K562 (cell line): ENCODE data around the gene MMP17. TPM values are rescaled to one million over a fixed set of nuclear protein-coding genes. Genes with fewer than 3 reads are reported as not detected.
A peak's percentile ranks its signal among the peaks of the same experiment; 100 is the strongest.

ENCODE experiments used
- BMI1 ChIP-seq: fragments of 150-350 bp; IDR thresholded peaks from 2 replicates; pipeline ENCODE4 v1.6.1; 2014; ENCODE audit warnings: low read length
- FOXM1 ChIP-seq, 2 experiments: fragments of 450-650 bp in 1 of 2; sonication (generic) in 1 of 2; formaldehyde crosslinking in 1 of 2; IDR thresholded peaks; 2 replicates each; pipeline versions ENCODE4 v1.6.1 to v1.9.0; 2017 to 2022; ENCODE audit warnings: low read depth in 2 of 2, mild to moderate bottlenecking in 2 of 2, missing genetic modification reagents in 1 of 2, moderate library complexity in 1 of 2
- GATAD2A ChIP-seq: fragments of 450-650 bp; IDR thresholded peaks from 2 replicates; pipeline ENCODE4 v1.6.1; 2017
- HDAC6 ChIP-seq: IDR thresholded peaks from 2 replicates; pipeline ENCODE4 v1.6.1; 2012; ENCODE audit warnings: low read depth, mild to moderate bottlenecking, control low read depth, inconsistent platforms, low read length, moderate library complexity
- JUND ChIP-seq, 2 experiments: IDR thresholded peaks; 2 replicates in 1 of 2; 3 replicates in 1 of 2; pipeline ENCODE4 v1.6.1; 2011; ENCODE audit warnings: borderline replicate concordance in 2 of 2, low read depth in 2 of 2, low read length in 2 of 2, improper control_type of control experiment in 1 of 2, missing biosample characterization in 1 of 2, missing genetic modification characterization in 1 of 2, missing genetic modification reagents in 1 of 2
- KLF6 ChIP-seq: fragments of 250-450 bp; sonication (Bioruptor Pico); IDR thresholded peaks from 2 replicates; pipeline ENCODE4 v1.4.0; 2020; ENCODE audit warnings: mild to moderate bottlenecking, moderate library complexity, borderline replicate concordance
- NR2F6 ChIP-seq: fragments of 450-650 bp; formaldehyde crosslinking; IDR thresholded peaks from 2 replicates; pipeline ENCODE4 v1.4.0; 2020; ENCODE audit warnings: mild to moderate bottlenecking
- PRPF4 ChIP-seq: fragments of 200-400 bp; formaldehyde crosslinking; IDR thresholded peaks from one replicate; pipeline ENCODE4 v1.6.1; 2017; ENCODE audit warnings: low read length, low read depth, mild to moderate bottlenecking; ENCODE audit not compliant: insufficient read depth, poor library complexity, severe bottlenecking
- RFX5 ChIP-seq: IDR thresholded peaks from 2 replicates; pipeline ENCODE4 v1.6.1; 2011; ENCODE audit warnings: low read depth, mild to moderate bottlenecking, improper control_type of control experiment, low read length
- SOX6 ChIP-seq: fragments of 450-650 bp; IDR thresholded peaks from 2 replicates; pipeline ENCODE4 v1.6.1; 2014; ENCODE audit warnings: mild to moderate bottlenecking
- TAF1 ChIP-seq: IDR thresholded peaks from 2 replicates; pipeline ENCODE4 v1.6.1; 2011; ENCODE audit warnings: mild to moderate bottlenecking, low read length, moderate library complexity; ENCODE audit not compliant: insufficient read depth, control insufficient read depth, severe bottlenecking; ENCODE audit errors: extremely low read depth
- ZBTB12 ChIP-seq: fragments of 250-450 bp; sonication (Bioruptor Pico); IDR thresholded peaks from 2 replicates; pipeline ENCODE4 v1.4.0; 2020
- ZFP1 ChIP-seq: fragments of 450-650 bp; formaldehyde crosslinking; IDR thresholded peaks from 2 replicates; pipeline ENCODE4 v1.4.0; 2020; ENCODE audit warnings: mild to moderate bottlenecking, mixed read lengths
- ZNF324 ChIP-seq: fragments of 250-450 bp; sonication (Bioruptor Pico); IDR thresholded peaks from 2 replicates; pipeline ENCODE4 v1.4.0; 2020; ENCODE audit warnings: mild to moderate bottlenecking
- ZNF408 ChIP-seq: fragments of 250-450 bp; sonication (Bioruptor Pico); IDR thresholded peaks from 2 replicates; pipeline ENCODE4 v1.4.0; 2020; ENCODE audit warnings: low read depth, mild to moderate bottlenecking, moderate library complexity
- ZNF518B ChIP-seq: fragments of 250-450 bp; sonication (Bioruptor Pico); IDR thresholded peaks from 2 replicates; pipeline ENCODE4 v1.5.0; 2021; ENCODE audit warnings: mild to moderate bottlenecking, moderate library complexity
- ZNF551 ChIP-seq: fragments of 250-450 bp; sonication (Bioruptor Pico); IDR thresholded peaks from 2 replicates; pipeline ENCODE4 v1.5.0; 2021; ENCODE audit warnings: mild to moderate bottlenecking, moderate library complexity
- ZNF766 ChIP-seq: fragments of 200-800 bp; sonication (Bioruptor generic); conservative IDR thresholded peaks from 2 replicates; pipeline ENCODE4 v1.6.1; 2016; ENCODE audit warnings: missing genetic modification characterization, missing compliant biosample characterization
- polyA plus RNA-seq, 8 experiments: library from polyadenylated mRNA; depleted of rRNA in 4 of 8; stranded (reverse) in 5 of 8; unstranded in 3 of 8; fragments of >200 nt; fragmentation: Nextera tagmentation in 2 of 8; fragmentation: Illumina TruSeq in 1 of 8; extraction: Ambion mirVana in 2 of 8; extraction: Trizol in 1 of 8; gene quantifications; 2 replicates each; pipeline versions ENCODE4 v1.2.1 to v1.2.3, GENCODE V29; 2011 to 2014; ENCODE audit warnings: inconsistent platforms in 1 of 8, missing spikeins in 1 of 8
- total RNA-seq, 7 experiments: library from RNA; depleted of rRNA in 6 of 7; stranded (reverse); fragments of >200 nt in 6 of 7; fragmentation: Illumina TruSeq in 2 of 7; extraction: Trizol in 2 of 7; gene quantifications; 2 replicates each; pipeline versions ENCODE4 v1.2.1 to v1.2.3, GENCODE V29; 2011 to 2021; ENCODE audit warnings: low replicate concordance in 1 of 7
- TF ChIP-seq, protein P1 (sequence below): fragments of 450-650 bp; formaldehyde crosslinking; IDR thresholded peaks from 2 replicates; pipeline ENCODE4 v1.4.0; 2022; ENCODE audit warnings: mild to moderate bottlenecking, moderate library complexity
- TF ChIP-seq, protein P2 (sequence below): fragments of 450-650 bp; formaldehyde crosslinking; IDR thresholded peaks from 2 replicates; pipeline ENCODE4 v1.4.0; 2020; ENCODE audit warnings: mild to moderate bottlenecking, mixed read lengths

Gene MMP17
- total and polyA plus RNA-seq, 9 of the 15 experiments (the other 6 are each of a cell fraction or from before 2014, with no cell fraction given), result 1.1 to 21.2 (median 17.1) TPM; not detected in 2

DNA sequence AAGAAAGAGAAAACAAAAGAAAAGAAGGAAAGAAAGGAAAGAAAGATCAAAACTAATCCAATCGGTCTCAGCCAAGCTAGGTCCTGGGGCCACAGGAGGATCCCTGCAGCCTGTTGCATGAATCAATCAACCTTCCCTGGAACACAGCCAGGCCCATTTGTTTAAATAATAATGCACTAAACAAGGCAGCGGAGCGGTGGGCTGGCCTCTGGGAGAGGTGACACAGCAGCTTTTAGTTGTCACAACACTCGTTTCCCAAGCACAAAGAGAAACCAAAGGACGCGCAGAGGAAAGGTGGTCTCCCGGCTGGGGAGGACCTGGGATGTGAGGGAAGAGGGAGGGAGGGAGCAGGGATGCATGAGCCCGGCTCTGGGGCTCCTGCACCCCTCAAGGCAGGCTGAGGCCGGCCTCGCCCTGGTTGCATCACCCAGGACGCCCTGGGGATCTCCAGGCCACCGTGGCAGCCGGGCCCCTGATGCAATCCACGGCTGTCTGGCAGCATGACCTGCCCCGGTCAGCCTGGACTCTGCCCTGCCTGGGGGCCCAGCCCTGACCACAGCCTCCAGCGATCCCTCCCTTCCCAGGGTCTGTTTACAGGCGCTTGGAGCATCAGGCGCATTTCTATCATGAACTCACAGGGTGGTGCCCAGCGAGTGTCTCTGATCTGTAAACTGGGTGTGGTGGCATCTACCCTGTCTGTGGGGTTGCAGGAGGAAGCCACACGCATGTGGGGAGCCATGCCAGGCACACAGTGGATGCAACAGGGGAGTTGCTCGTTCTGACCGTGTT, 32.5 kb downstream of the MMP17 start (continued):
- TF ChIP-seq ZNF518B (CRISPR knock-in tag) (no peak), SOX6 (peak; percentile 72), ZNF551 (CRISPR knock-in tag) (no peak), ZBTB12 (CRISPR knock-in tag) (no peak), JUND (IDR thresholded peaks at IDR 0.05; ENCODE audit: borderline replicate concordance, low read depth, low read length) (peak; percentile 80), JUND (tag; IDR thresholded peaks at IDR 0.05; ENCODE audit: borderline replicate concordance, low read depth, low read length) (peak; percentile 59; the same call in 1 of the 3 replicates), HDAC6 (no peak), KLF6 (CRISPR knock-in tag) (peak; percentile 94), ZNF766 (peak; percentile 82), RFX5 (no peak), ZNF408 (no peak), PRPF4 (no peak), NR2F6 (CRISPR knock-in tag) (no peak), TAF1 (no peak), GATAD2A (peak; percentile 68), BMI1 (no peak), ZNF324 (CRISPR knock-in tag) (no peak), ZFP1 (CRISPR knock-in tag) (no peak), FOXM1 (IDR thresholded peaks at IDR 0.05; ENCODE audit: low read depth) (no peak; the same call in 1 of the 2 replicates), FOXM1 (CRISPR knock-in tag; IDR thresholded peaks at IDR 0.05; ENCODE audit: low read depth) (no peak)
- TF ChIP-seq, protein P1, sequence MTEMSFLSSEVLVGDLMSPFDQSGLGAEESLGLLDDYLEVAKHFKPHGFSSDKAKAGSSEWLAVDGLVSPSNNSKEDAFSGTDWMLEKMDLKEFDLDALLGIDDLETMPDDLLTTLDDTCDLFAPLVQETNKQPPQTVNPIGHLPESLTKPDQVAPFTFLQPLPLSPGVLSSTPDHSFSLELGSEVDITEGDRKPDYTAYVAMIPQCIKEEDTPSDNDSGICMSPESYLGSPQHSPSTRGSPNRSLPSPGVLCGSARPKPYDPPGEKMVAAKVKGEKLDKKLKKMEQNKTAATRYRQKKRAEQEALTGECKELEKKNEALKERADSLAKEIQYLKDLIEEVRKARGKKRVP (CRISPR knock-in tag), result peak; percentile 99
- TF ChIP-seq, protein P2, sequence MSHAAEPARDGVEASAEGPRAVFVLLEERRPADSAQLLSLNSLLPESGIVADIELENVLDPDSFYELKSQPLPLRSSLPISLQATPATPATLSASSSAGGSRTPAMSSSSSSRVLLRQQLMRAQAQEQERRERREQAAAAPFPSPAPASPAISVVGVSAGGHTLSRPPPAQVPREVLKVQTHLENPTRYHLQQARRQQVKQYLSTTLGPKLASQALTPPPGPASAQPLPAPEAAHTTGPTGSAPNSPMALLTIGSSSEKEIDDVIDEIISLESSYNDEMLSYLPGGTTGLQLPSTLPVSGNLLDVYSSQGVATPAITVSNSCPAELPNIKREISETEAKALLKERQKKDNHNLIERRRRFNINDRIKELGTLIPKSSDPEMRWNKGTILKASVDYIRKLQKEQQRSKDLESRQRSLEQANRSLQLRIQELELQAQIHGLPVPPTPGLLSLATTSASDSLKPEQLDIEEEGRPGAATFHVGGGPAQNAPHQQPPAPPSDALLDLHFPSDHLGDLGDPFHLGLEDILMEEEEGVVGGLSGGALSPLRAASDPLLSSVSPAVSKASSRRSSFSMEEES (CRISPR knock-in tag), result no peak
